ENCODE results near the gene ADCY4. TPM values are rescaled to one million over a fixed set of nuclear protein-coding genes. Genes with fewer than 3 reads are reported as not detected.

ADCY4 gene
- total RNA-seq, 1 donor from 2014 or later, result 42.7 TPM

GRCh38 chr14:24312736-24313507 is 21.9 kb downstream of the ADCY4 start:
- Histone ChIP-seq H3K4me1 (peaks cover 86% of the 10 kb centered on the region), H3K27me3 (ENCODE audit: low read depth) (no peaks in the 10 kb centered on the region), H3K27ac (peak overlapping the region; percentile 92), H3K9me3 (no peaks in the 10 kb centered on the region), H3K36me3 (no peaks in the 10 kb centered on the region), H3K4me3 (peak overlapping the region; percentile 73)
- intact Hi-C loops (cut with DNase I), result no loop called here
- ATAC-seq (no peak), DNase-seq (peak; percentile 62)
- TF ChIP-seq CTCF (IDR thresholded peaks at IDR 0.05), result no peak

GRCh38 chr14:24311837-24312615 is 22.8 kb downstream of the ADCY4 start:
- intact Hi-C loops (cut with DNase I), result no loop called here
- peaks cover 86% of the 10 kb centered on the region for H3K4me1 ChIP-seq
- no peaks in the 10 kb centered on the region for H3K9me3 ChIP-seq
- ATAC-seq (peak; percentile 2 to 4), DNase-seq (no peak)
- H3K27me3 ChIP-seq (ENCODE audit: low read depth), result no peaks in the 10 kb centered on the region
- peak overlapping the region; percentile 92 for H3K27ac ChIP-seq
- TF ChIP-seq CTCF (IDR thresholded peaks at IDR 0.05), result no peak
- H3K36me3 ChIP-seq, result peaks cover 7% of the 10 kb centered on the region
- peak overlapping the region; percentile 73 for H3K4me3 ChIP-seq

- intact Hi-C loops (cut with DNase I), result no loop called here
- peak; percentile 57 for TF ChIP-seq CTCF (IDR thresholded peaks at IDR 0.05)
- Histone ChIP-seq H3K27ac (peak within 1 kb of the TSS; percentile 92), H3K36me3 (peaks cover 18% of the 10 kb centered on the region), H3K4me1 (peaks cover 75% of the 10 kb centered on the region), H3K27me3 (ENCODE audit: low read depth) (no peaks in the 10 kb centered on the region), H3K9me3 (no peaks in the 10 kb centered on the region), H3K4me3 (peak within 1 kb of the TSS; percentile 73)
- ATAC-seq (peak; percentile 87 to 88), DNase-seq (peak; percentile 86)
Measured at GRCh38 chr14:24310646-24311604, 23.9 kb downstream of the ADCY4 start, which contains the start of gene LTB4R. Gene LTB4R, plus strand, starts transcription at chr14:24311502. Its CDS starts 4,150 bp downstream, at chr14:24315652.

GRCh38 chr14:24310265-24310645 is 24.6 kb downstream of the ADCY4 start:
- Histone ChIP-seq H3K27me3 (ENCODE audit: low read depth) (no peaks in the 10 kb centered on the region), H3K9me3 (no peaks in the 10 kb centered on the region), H3K27ac (peak overlapping the region; percentile 92), H3K36me3 (peaks cover 24% of the 10 kb centered on the region), H3K4me3 (peak overlapping the region; percentile 73), H3K4me1 (peaks cover 68% of the 10 kb centered on the region)
- ATAC-seq (no peak), DNase-seq (no peak)
- TF ChIP-seq CTCF (IDR thresholded peaks at IDR 0.05), result no peak
- intact Hi-C loops (cut with DNase I), result no loop called here
